ENCODE results near the gene IL9R.

DNA sequence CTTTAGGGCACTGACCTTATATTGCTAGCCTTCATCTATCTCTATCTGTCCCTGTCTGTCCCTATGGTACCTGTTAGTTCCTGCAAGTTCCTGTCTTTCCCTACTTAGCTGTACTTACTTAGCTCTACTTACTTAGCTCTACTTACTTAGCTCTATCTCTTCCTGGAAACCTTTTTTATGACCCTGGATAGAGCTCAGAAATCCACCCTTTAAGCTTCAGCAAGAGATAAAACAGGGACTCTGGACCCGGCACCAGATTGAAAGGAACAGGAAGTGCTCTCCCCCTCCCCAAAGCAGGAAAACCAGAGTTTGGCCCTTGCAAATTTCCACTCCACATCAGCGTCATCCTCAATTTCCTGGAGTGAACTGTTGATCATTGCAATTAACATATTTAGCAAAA is 12.3 kb upstream of the IL9R start:
- TF ChIP-seq ZNF331 (CRISPR knock-in tag; IDR thresholded peaks at IDR 0.05; ENCODE audit: low read depth) (no peak), POLR2AphosphoS5 (IDR thresholded peaks at IDR 0.05; ENCODE audit: low read depth) (no peak), CREB1 (CRISPR knock-in tag; IDR thresholded peaks at IDR 0.05; ENCODE audit: low read depth) (no peak), EZH2 (IDR thresholded peaks at IDR 0.05; ENCODE audit: low read depth, unreplicated experiment) (no peak), STAT1 (IDR thresholded peaks at IDR 0.05; ENCODE audit: unreplicated experiment) (no peak), JUNB (IDR thresholded peaks at IDR 0.05; ENCODE audit: unreplicated experiment) (no peak), EZH2phosphoT487 (IDR thresholded peaks at IDR 0.05; ENCODE audit: unreplicated experiment) (no peak), ZNF114 (CRISPR knock-in tag; IDR thresholded peaks at IDR 0.05) (no peak)
- TF ChIP-seq, protein P1, sequence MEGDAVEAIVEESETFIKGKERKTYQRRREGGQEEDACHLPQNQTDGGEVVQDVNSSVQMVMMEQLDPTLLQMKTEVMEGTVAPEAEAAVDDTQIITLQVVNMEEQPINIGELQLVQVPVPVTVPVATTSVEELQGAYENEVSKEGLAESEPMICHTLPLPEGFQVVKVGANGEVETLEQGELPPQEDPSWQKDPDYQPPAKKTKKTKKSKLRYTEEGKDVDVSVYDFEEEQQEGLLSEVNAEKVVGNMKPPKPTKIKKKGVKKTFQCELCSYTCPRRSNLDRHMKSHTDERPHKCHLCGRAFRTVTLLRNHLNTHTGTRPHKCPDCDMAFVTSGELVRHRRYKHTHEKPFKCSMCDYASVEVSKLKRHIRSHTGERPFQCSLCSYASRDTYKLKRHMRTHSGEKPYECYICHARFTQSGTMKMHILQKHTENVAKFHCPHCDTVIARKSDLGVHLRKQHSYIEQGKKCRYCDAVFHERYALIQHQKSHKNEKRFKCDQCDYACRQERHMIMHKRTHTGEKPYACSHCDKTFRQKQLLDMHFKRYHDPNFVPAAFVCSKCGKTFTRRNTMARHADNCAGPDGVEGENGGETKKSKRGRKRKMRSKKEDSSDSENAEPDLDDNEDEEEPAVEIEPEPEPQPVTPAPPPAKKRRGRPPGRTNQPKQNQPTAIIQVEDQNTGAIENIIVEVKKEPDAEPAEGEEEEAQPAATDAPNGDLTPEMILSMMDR (conservative IDR thresholded peaks at IDR 0.05; ENCODE audit: low read depth in 2 of 2), result no peak
- TF ChIP-seq, protein P2, sequence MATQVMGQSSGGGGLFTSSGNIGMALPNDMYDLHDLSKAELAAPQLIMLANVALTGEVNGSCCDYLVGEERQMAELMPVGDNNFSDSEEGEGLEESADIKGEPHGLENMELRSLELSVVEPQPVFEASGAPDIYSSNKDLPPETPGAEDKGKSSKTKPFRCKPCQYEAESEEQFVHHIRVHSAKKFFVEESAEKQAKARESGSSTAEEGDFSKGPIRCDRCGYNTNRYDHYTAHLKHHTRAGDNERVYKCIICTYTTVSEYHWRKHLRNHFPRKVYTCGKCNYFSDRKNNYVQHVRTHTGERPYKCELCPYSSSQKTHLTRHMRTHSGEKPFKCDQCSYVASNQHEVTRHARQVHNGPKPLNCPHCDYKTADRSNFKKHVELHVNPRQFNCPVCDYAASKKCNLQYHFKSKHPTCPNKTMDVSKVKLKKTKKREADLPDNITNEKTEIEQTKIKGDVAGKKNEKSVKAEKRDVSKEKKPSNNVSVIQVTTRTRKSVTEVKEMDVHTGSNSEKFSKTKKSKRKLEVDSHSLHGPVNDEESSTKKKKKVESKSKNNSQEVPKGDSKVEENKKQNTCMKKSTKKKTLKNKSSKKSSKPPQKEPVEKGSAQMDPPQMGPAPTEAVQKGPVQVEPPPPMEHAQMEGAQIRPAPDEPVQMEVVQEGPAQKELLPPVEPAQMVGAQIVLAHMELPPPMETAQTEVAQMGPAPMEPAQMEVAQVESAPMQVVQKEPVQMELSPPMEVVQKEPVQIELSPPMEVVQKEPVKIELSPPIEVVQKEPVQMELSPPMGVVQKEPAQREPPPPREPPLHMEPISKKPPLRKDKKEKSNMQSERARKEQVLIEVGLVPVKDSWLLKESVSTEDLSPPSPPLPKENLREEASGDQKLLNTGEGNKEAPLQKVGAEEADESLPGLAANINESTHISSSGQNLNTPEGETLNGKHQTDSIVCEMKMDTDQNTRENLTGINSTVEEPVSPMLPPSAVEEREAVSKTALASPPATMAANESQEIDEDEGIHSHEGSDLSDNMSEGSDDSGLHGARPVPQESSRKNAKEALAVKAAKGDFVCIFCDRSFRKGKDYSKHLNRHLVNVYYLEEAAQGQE (IDR thresholded peaks at IDR 0.05; ENCODE audit: unreplicated experiment), result no peak
- TF ChIP-seq, protein P3, sequence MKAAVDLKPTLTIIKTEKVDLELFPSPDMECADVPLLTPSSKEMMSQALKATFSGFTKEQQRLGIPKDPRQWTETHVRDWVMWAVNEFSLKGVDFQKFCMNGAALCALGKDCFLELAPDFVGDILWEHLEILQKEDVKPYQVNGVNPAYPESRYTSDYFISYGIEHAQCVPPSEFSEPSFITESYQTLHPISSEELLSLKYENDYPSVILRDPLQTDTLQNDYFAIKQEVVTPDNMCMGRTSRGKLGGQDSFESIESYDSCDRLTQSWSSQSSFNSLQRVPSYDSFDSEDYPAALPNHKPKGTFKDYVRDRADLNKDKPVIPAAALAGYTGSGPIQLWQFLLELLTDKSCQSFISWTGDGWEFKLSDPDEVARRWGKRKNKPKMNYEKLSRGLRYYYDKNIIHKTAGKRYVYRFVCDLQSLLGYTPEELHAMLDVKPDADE (IDR thresholded peaks at IDR 0.05), result no peak

All from GM23338 (cell line).